Activated CD4-positive, alpha-beta memory T cell treated with anti-CD3 and anti-CD28 coated beads for 36 hours (primary cell): ENCODE measurements around the gene ROR1. TPM values are rescaled to one million over a fixed set of nuclear protein-coding genes. Genes with fewer than 3 reads are reported as not detected.

ENCODE experiments used
- CTCF ChIA-PET: fragments of 350-600 bp; sonication (Branson Sonifier 250); formaldehyde crosslinking; loops from one replicate; lab custom pipeline; 2021; ENCODE audit warnings: antibody characterized with exemption, inconsistent platforms; lab: Charles Lee
- POLR2A ChIA-PET: fragments of 350-600 bp; sonication (Branson Sonifier 250); formaldehyde crosslinking; loops from one replicate; lab custom pipeline; 2021; ENCODE audit warnings: antibody characterized with exemption; lab: Charles Lee
- DNase-seq: peaks from one replicate; pipeline ENCODE4 v3.0.0-alpha.2; 2020
- H3K27ac Mint-ChIP-seq: one replicate; pipeline ENCODE4 v1.8.0; 2021; ENCODE audit warnings: mixed read lengths
- H3K27me3 Mint-ChIP-seq: one replicate; pipeline ENCODE4 v1.8.0; 2021; ENCODE audit warnings: mixed read lengths
- H3K36me3 Mint-ChIP-seq: one replicate; pipeline ENCODE4 v1.8.0; 2021; ENCODE audit warnings: mixed read lengths
- H3K4me1 Mint-ChIP-seq: one replicate; pipeline ENCODE4 v1.8.0; 2021; ENCODE audit warnings: low read depth, mixed read lengths
- H3K4me3 Mint-ChIP-seq: one replicate; pipeline ENCODE4 v1.8.0; 2021; ENCODE audit warnings: mild to moderate bottlenecking, mixed read lengths
- H3K9me3 Mint-ChIP-seq: one replicate; pipeline ENCODE4 v1.8.0; 2021; ENCODE audit warnings: mixed read lengths
- intact Hi-C: fragments of 100-400 bp; cut with micrococcal nuclease; formaldehyde crosslinking; loops from one replicate; pipeline ENCODE4 v1.15.1; 2023
- total RNA-seq, 2 experiments: library from RNA; stranded (reverse); gene quantifications; one replicate each; pipeline ENCODE4 v1.2.3, GENCODE V29; 2021

The ROR1 gene
- total RNA-seq, 2 experiments from 2014 or later, result 0.10 to 0.12 TPM

GRCh38 chr1:64129701-64130100 is 355.9 kb downstream of the ROR1 start:
- ChIA-PET CTCF (interaction anchor here (0.7 kb wide), 1 partner anchor 9 kb away, joined by 3 read pairs; no protein-coding TSS in a partner anchor), POLR2A (no interaction called here)
- H3K9me3 Mint-ChIP-seq, result no peaks in the 10 kb centered on the region
- no peak overlapping the region for H3K27ac Mint-ChIP-seq
- H3K36me3 Mint-ChIP-seq, result no peaks in the 10 kb centered on the region
- no peak overlapping the region for H3K4me3 Mint-ChIP-seq
- H3K4me1 Mint-ChIP-seq, result no peaks in the 10 kb centered on the region
- DNase-seq, result no peak
- peaks cover 5% of the 10 kb centered on the region for H3K27me3 Mint-ChIP-seq
- intact Hi-C loops, result no loop called here

- Mint-ChIP-seq H3K4me3 (no peak overlapping the region), H3K9me3 (no peaks in the 10 kb centered on the region), H3K4me1 (no peaks in the 10 kb centered on the region), H3K27ac (no peak overlapping the region), H3K27me3 (peaks cover 3% of the 10 kb centered on the region), H3K36me3 (no peaks in the 10 kb centered on the region)
- ChIA-PET CTCF (no interaction called here), POLR2A (no interaction called here)
- no peak for DNase-seq
- intact Hi-C loops, result no loop called here
Measured at GRCh38 chr1:64131155-64131554, 357.3 kb downstream of the ROR1 start.

GRCh38 chr1:64133036-64133435 is 359.2 kb downstream of the ROR1 start:
- Mint-ChIP-seq H3K9me3 (no peaks in the 10 kb centered on the region), H3K36me3 (no peaks in the 10 kb centered on the region), H3K27me3 (peaks cover 3% of the 10 kb centered on the region), H3K27ac (no peak overlapping the region), H3K4me1 (no peaks in the 10 kb centered on the region), H3K4me3 (no peak overlapping the region)
- ChIA-PET POLR2A (interaction anchor here (0.5 kb wide), 1 partner anchor 86 kb away, joined by 3 read pairs; no protein-coding TSS in a partner anchor), CTCF (interaction anchor here (0.8 to 1.1 kb wide), 2 partner anchors 28 to 517 kb away, joined by 3 read pairs; no protein-coding TSS in a partner anchor)
- intact Hi-C loops, result no loop called here
- no peak for DNase-seq

- intact Hi-C loops, result no loop called here
- Mint-ChIP-seq H3K27ac (no peak overlapping the region), H3K4me3 (no peak overlapping the region), H3K9me3 (no peaks in the 10 kb centered on the region), H3K4me1 (no peaks in the 10 kb centered on the region), H3K27me3 (peaks cover 3% of the 10 kb centered on the region), H3K36me3 (no peaks in the 10 kb centered on the region)
- ChIA-PET POLR2A (no interaction called here), CTCF (interaction anchor here (0.7 to 3.8 kb wide), 8 partner anchors 10 to 564 kb away, joined by 3 to 39 read pairs (median 10); no protein-coding TSS in a partner anchor)
- no peak for DNase-seq
Measured at GRCh38 chr1:64135462-64136223, 361.8 kb downstream of the ROR1 start.

GRCh38 chr1:64136296-64136695 is 362.5 kb downstream of the ROR1 start:
- H3K9me3 Mint-ChIP-seq, result no peaks in the 10 kb centered on the region
- ChIA-PET POLR2A (no interaction called here), CTCF (interaction anchor here (1.0 to 3.8 kb wide), 18 partner anchors 10 to 1294 kb away, joined by 3 to 39 read pairs (median 6); partner anchors contain the start of gene ROR1)
- intact Hi-C loops, result no loop called here
- DNase-seq, result no peak
- H3K27me3 Mint-ChIP-seq, result peaks cover 3% of the 10 kb centered on the region
- no peak overlapping the region for H3K27ac Mint-ChIP-seq
- no peaks in the 10 kb centered on the region for H3K36me3 Mint-ChIP-seq
- H3K4me1 Mint-ChIP-seq, result no peaks in the 10 kb centered on the region
- H3K4me3 Mint-ChIP-seq, result no peak overlapping the region

- ChIA-PET POLR2A (no interaction called here), CTCF (interaction anchor here (0.6 to 3.8 kb wide), 41 partner anchors 9 to 1295 kb away, joined by 3 to 39 read pairs (median 3); partner anchors contain the start of gene ROR1)
- no peak overlapping the region for H3K4me3 Mint-ChIP-seq
- peaks cover 3% of the 10 kb centered on the region for H3K27me3 Mint-ChIP-seq
- H3K36me3 Mint-ChIP-seq, result no peaks in the 10 kb centered on the region
- no peak overlapping the region for H3K27ac Mint-ChIP-seq
- H3K9me3 Mint-ChIP-seq, result no peaks in the 10 kb centered on the region
- intact Hi-C loops, result loop anchor here (1.0 kb wide), 3 partner anchors 364 to 522 kb away; no protein-coding TSS in a partner anchor
- DNase-seq, result peak; percentile 78
- H3K4me1 Mint-ChIP-seq, result no peaks in the 10 kb centered on the region
Measured at GRCh38 chr1:64136752-64137411, 363.1 kb downstream of the ROR1 start.

GRCh38 chr1:64137412-64137803 is 363.6 kb downstream of the ROR1 start:
- no peaks in the 10 kb centered on the region for H3K4me1 Mint-ChIP-seq
- CTCF ChIA-PET, result interaction anchor here (0.6 to 3.8 kb wide), 45 partner anchors 9 to 1295 kb away, joined by 3 to 39 read pairs (median 3); partner anchors contain the start of gene ROR1
- POLR2A ChIA-PET, result no interaction called here
- intact Hi-C loops, result loop anchor here (1.0 kb wide), 3 partner anchors 364 to 522 kb away; no protein-coding TSS in a partner anchor
- H3K27ac Mint-ChIP-seq, result no peak overlapping the region
- H3K36me3 Mint-ChIP-seq, result no peaks in the 10 kb centered on the region
- peaks cover 3% of the 10 kb centered on the region for H3K27me3 Mint-ChIP-seq
- no peak for DNase-seq
- no peaks in the 10 kb centered on the region for H3K9me3 Mint-ChIP-seq
- H3K4me3 Mint-ChIP-seq, result no peak overlapping the region

- intact Hi-C loops, result no loop called here
- H3K4me3 Mint-ChIP-seq, result no peak overlapping the region
- H3K36me3 Mint-ChIP-seq, result no peaks in the 10 kb centered on the region
- CTCF ChIA-PET, result no interaction called here
- POLR2A ChIA-PET, result no interaction called here
- no peaks in the 10 kb centered on the region for H3K4me1 Mint-ChIP-seq
- DNase-seq, result no peak
- H3K27me3 Mint-ChIP-seq, result no peaks in the 10 kb centered on the region
- no peak overlapping the region for H3K27ac Mint-ChIP-seq
- H3K9me3 Mint-ChIP-seq, result no peaks in the 10 kb centered on the region
Measured at GRCh38 chr1:64139877-64140276, 366.1 kb downstream of the ROR1 start.

- intact Hi-C loops, result no loop called here
- H3K36me3 Mint-ChIP-seq, result no peaks in the 10 kb centered on the region
- CTCF ChIA-PET, result no interaction called here
- no peak overlapping the region for H3K4me3 Mint-ChIP-seq
- POLR2A ChIA-PET, result no interaction called here
- DNase-seq, result no peak
- H3K4me1 Mint-ChIP-seq, result no peaks in the 10 kb centered on the region
- H3K27ac Mint-ChIP-seq, result no peak overlapping the region
- H3K9me3 Mint-ChIP-seq, result no peaks in the 10 kb centered on the region
- H3K27me3 Mint-ChIP-seq, result no peaks in the 10 kb centered on the region
Measured at GRCh38 chr1:64140596-64140995, 366.8 kb downstream of the ROR1 start.

GRCh38 chr1:64147045-64147724 is 373.4 kb downstream of the ROR1 start:
- H3K36me3 Mint-ChIP-seq, result no peaks in the 10 kb centered on the region
- CTCF ChIA-PET, result interaction anchor here (2.1 kb wide), 1 partner anchor 10 kb away, joined by 11 read pairs; no protein-coding TSS in a partner anchor
- no peak overlapping the region for H3K27ac Mint-ChIP-seq
- no peak for DNase-seq
- no peaks in the 10 kb centered on the region for H3K9me3 Mint-ChIP-seq
- intact Hi-C loops, result no loop called here
- POLR2A ChIA-PET, result no interaction called here
- no peak overlapping the region for H3K4me3 Mint-ChIP-seq
- no peaks in the 10 kb centered on the region for H3K4me1 Mint-ChIP-seq
- H3K27me3 Mint-ChIP-seq, result peaks cover 8% of the 10 kb centered on the region

- Mint-ChIP-seq H3K36me3 (no peaks in the 10 kb centered on the region), H3K9me3 (no peaks in the 10 kb centered on the region), H3K27ac (no peak overlapping the region), H3K4me1 (no peaks in the 10 kb centered on the region), H3K4me3 (no peak overlapping the region), H3K27me3 (peaks cover 8% of the 10 kb centered on the region)
- ChIA-PET CTCF (interaction anchor here (1.8 kb wide), 1 partner anchor 11 kb away, joined by 10 read pairs; no protein-coding TSS in a partner anchor), POLR2A (no interaction called here)
- intact Hi-C loops, result no loop called here
- no peak for DNase-seq
Measured at GRCh38 chr1:64147759-64148158, 373.9 kb downstream of the ROR1 start.
